ENCODE measurements around the gene ARX. TPM values are rescaled to one million over a fixed set of nuclear protein-coding genes. Genes with fewer than 3 reads are reported as not detected.

The ARX gene
- total RNA-seq, 1 experiment from 2014 or later: not detected

- Histone ChIP-seq H3K79me2 (ENCODE audit: low read length) (no peaks in the 10 kb centered on the region), H3F3A (ENCODE audit: low read length, unreplicated experiment) (no peaks in the 10 kb centered on the region), H3K9me2 (replicated peaks; ENCODE audit: low read length) (no peaks in the 10 kb centered on the region), H3K27me3 (ENCODE audit: low read length) (peaks cover 57% of the 10 kb centered on the region), H3K4me3 (ENCODE audit: low read length) (no peak overlapping the region), H3K4me1 (ENCODE audit: insufficient read depth, low read length) (peaks cover 8% of the 10 kb centered on the region; the same call in 1 of the 2 replicates), H4K20me1 (ENCODE audit: low read length) (no peaks in the 10 kb centered on the region), H3K4me2 (ENCODE audit: low read length) (no peak overlapping the region), H3K9me3 (ENCODE audit: low read length) (no peaks in the 10 kb centered on the region), H3K9ac (ENCODE audit: low read length) (no peak overlapping the region), H3K36me3 (ENCODE audit: low read depth, low read length) (no peaks in the 10 kb centered on the region), H2AFZ (ENCODE audit: low read length) (no peak overlapping the region), H3K27ac (ENCODE audit: low read length) (no peak overlapping the region)
- CTCF ChIA-PET: no interaction called here
- DNase-seq (no peak), ATAC-seq (no peak)
- intact Hi-C loops (cut with micrococcal nuclease): loop anchor here (10.0 kb wide), 1 partner anchor 168 kb away; no protein-coding TSS in a partner anchor
- no peak for TF ChIP-seq EZH2 (IDR thresholded peaks at IDR 0.05; ENCODE audit: low read length, unreplicated experiment)
- TF ChIP-seq CTCF (conservative IDR thresholded peaks at IDR 0.05; ENCODE audit: low read depth, low read length): no peak
- no peak for TF ChIP-seq EZH2phosphoT487 (IDR thresholded peaks at IDR 0.05; ENCODE audit: borderline replicate concordance, low read length)
- TSS peak; percentile 39 for BruUV-seq (replicated peaks)
- POLR2A ChIA-PET (ENCODE audit: unreplicated experiment): no interaction called here
Measured at GRCh38 chrX:25003066-25003849, 12.5 kb downstream of the ARX start.

- Histone ChIP-seq H3F3A (ENCODE audit: low read length, unreplicated experiment) (no peaks in the 10 kb centered on the region), H3K4me3 (ENCODE audit: low read length) (no peak overlapping the region), H3K9ac (ENCODE audit: low read length) (no peak overlapping the region), H3K27ac (ENCODE audit: low read length) (no peak overlapping the region), H3K4me1 (ENCODE audit: insufficient read depth, low read length) (peaks cover 8% of the 10 kb centered on the region; the same call in 1 of the 2 replicates), H4K20me1 (ENCODE audit: low read length) (no peaks in the 10 kb centered on the region), H3K27me3 (ENCODE audit: low read length) (peaks cover 51% of the 10 kb centered on the region), H3K9me2 (replicated peaks; ENCODE audit: low read length) (no peaks in the 10 kb centered on the region), H3K36me3 (ENCODE audit: low read depth, low read length) (no peaks in the 10 kb centered on the region), H3K9me3 (ENCODE audit: low read length) (no peaks in the 10 kb centered on the region), H2AFZ (ENCODE audit: low read length) (no peak overlapping the region), H3K4me2 (ENCODE audit: low read length) (no peak overlapping the region), H3K79me2 (ENCODE audit: low read length) (no peaks in the 10 kb centered on the region)
- no peak for ATAC-seq
- CTCF ChIA-PET: no interaction called here
- intact Hi-C loops (cut with micrococcal nuclease): loop anchor here (10.0 kb wide), 1 partner anchor 168 kb away; no protein-coding TSS in a partner anchor
- TF ChIP-seq EZH2phosphoT487 (IDR thresholded peaks at IDR 0.05; ENCODE audit: borderline replicate concordance, low read length) (no peak), CTCF (conservative IDR thresholded peaks at IDR 0.05; ENCODE audit: low read depth, low read length) (no peak), EZH2 (IDR thresholded peaks at IDR 0.05; ENCODE audit: low read length, unreplicated experiment) (no peak)
- no TSS peak for BruUV-seq (replicated peaks)
- DNase-seq: no peak
- POLR2A ChIA-PET (ENCODE audit: unreplicated experiment): no interaction called here
Measured at GRCh38 chrX:25002661-25003020, 13.1 kb downstream of the ARX start.

Data from PC-3 (cell line).